SIG-M5 treated with dmso at 0.1 percent for 504 hours (cell line): ENCODE data around the gene SH3YL1.

ENCODE experiments used
- DNase-seq: peaks from one replicate; lab custom pipeline; 2025; ENCODE audit not compliant: unreplicated experiment; lab: John Stamatoyannopoulos, UW

Gene SH3YL1

DNA sequence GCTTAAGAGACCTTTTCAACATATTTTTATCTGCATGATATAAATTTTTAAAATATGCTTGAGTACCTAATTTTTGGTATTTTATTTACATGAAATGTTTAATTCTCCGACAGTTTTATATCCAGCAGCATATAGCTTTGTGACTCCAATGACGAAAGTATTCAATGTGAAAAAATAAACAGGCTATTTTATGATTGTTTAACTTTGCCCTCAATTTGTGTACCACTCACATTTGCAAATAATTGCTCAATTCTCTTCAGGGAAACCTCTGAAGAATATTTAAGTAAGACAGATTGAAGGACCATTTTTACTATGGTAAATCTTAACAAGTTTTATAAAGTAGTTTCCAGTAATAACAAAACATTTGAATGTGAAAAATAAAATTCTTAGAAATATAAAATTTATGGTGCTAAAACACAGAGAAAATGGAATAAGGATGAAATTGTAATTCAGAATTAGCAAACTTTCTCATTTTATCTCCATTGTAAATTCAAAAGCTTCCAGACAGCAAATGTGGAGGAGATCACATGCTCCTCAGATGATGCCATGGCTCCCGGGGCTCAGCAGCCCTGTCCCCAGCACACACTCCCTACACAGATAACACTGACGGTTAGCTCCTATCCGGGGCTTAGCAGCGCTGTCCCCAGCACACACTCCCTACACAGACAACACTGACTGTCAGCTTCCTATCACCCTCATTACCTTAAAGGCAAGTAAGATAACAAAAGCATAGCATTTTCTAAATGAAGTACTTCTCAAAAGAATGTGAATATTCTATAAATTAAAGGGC, 39.7 kb downstream of the SH3YL1 start:
- DNase-seq: no peak

DNA sequence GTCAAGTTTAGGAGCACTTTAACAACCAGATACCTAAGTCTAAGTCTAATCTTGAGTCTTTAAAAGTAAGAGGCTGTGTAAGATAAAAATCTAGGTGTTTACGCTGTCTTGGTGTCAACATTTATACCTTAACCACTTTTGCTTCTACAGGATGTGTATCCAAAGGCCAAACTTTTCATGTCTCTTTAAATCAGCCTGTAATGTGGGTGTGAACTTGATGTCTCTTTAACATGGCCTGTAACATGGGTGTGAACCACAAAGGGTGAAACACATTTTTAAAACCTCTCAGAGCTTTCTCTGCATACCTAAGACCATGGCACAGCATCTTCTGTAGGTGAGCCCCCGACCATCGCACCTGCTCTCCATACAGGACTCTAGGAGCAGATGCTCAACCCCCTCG, 40.4 kb downstream of the SH3YL1 start:
- DNase-seq: no peak

DNA sequence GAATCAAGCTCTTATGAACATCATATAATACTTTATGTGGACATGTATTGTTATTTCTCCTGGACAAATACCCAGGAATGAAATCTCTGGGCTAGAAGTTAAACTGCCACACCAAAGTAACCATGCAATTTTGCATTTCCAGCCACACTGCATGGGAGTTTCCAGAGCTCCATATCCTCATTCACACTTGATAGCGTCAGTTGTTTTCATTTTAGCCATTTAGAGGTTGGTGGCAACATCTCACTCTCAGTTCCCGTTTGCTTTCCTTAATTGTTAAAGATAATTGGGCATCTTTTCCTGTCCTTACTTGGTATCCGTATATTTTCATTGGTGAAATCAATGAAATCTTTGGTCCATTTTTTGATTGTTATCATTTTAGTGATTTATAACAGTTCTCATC, 47.8 kb downstream of the SH3YL1 start:
- DNase-seq: no peak

DNA sequence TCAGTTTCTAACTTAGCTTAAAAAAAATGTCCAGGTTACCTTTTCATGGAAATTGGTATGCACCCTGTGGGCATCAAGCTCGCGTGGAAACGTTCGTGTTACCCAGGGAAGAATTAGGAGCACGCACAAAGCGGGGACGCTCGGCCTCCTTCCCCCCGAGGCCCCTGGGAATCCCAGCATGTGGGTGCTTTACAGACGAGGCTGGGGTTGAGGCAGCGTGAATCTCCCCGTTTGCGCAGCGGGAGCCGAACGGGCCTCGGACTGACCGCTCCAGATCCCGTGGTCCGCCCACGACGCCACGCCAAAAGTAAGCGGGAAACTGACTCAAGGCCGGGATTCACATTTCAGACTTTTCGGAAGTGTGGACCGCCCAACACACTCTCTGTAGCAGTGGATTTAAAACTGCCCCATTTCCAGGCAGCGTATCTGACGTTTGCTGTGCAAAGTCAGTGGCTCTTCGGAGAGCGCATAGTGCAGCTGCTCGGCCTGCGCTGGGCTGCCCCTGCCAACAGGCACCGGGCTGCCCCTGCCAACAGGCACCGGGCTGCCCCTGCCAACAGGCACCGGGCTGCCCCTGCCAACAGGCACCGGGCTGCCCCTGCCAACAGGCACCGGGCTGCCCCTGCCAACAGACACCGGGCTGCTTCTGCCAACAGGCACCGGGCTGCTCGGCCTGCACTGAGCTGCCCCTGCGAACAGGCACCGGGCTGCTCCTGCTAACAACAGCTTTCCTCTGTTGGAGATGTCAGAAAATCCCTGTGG, 49.7 kb downstream of the SH3YL1 start:
- no peak for DNase-seq

DNA sequence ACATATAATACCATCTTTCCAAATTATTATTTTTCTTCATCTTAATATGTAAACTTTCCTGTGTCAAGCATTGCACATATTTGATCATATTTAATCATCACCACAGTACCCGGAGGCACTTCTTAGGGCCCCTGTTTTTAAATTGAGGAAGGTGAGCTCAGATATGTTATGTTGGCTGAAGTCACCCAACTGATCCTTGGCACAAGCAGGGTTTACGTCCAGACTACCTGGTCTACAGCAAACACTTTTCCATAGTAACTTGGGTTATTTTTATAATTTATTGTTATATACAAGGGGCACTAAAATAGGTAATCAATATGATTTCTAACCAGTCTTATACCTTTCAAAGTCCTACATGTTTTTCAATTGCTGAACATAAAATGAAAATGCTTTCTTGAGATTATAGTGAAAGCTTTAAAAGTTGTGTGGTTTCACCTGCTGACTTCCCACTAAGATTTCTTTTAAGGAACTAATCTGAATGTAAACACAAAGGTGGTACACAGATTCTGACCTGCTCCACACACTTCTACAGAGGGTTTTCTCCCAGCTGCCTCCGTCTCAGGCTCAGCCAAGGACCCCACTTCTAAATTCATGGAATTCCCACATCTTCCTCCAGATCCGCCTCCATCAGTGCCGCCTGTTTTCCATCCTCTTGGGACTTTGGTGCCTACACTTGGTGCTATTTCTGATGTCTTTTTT, 52.2 kb downstream of the SH3YL1 start:
- no peak for DNase-seq

DNA sequence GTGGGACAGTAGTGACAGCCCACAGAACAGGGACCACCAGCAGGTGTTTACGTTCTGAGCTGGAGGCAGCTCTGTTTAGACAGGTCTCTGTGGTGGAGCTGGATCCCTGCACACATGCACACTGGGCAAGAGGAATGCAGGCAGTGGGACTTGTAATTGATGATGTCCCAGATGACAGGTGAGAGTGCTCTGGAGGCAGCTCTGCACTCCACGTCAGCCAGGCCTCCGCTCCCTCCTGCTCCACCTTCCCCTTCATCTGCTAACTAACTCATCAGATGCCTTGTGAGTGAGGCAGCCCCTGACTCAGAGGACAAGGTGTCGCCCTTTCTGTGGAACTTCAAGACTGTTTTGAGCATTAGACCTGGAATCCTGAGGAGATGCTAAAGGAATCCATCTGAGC, 53.2 kb downstream of the SH3YL1 start:
- DNase-seq: no peak

DNA sequence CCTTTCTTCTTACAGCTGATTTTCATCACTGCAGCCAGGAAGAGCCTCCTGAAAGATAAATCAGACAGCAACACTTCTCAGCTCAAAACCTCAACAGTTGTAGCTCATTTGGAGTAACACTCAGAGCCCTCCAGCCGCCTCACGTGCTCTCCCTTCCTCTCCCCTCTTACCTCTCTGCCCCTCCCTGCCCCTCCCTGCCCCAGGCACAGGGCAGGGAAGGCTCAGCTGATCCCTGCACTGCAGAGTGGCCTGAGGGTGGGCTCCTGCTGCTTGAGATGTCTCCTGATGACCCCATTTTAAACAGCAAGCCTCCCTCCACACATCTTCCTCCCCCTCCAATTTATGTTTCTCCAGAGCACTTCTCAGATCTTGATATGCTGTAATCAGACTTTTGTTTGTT, 54.4 kb downstream of the SH3YL1 start:
- no peak for DNase-seq

DNA sequence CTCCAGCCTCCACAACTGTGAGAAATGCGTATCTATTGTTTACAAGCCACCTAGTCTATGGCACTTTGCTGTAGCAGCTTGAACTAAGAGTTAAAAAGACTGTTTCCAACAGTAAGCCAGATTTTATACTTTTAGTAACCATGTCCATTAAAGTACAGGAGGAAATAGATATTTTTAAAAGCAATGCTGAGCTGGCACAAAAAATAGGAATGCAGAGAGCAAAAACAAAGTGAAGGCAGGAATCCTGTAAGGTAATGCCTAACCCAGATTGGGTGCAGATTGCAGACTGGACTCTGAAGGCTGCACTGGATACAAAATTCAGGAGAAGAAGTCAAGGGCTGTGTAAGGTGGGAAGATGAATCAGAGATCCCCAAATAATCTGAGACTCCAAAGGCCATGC, 55.5 kb downstream of the SH3YL1 start:
- DNase-seq: no peak

DNA sequence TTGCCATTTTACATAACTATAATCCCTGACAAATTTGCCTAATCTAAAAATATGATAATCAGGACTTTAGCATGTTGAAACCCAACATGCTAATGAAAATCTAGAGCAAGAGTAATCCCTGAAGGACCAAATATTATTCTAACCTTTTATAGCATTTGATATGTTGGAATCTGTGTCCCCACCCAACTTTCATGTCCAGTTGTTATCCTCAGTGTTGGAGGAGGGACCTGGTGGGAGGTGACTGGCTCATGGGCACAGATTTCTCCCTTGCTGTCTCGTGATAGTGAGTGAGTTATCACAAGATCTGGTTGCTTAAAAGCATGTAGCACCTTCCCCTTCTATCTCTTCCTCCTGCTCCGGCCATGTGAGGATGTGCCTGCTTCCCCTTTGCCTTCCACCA, 59.8 kb downstream of the SH3YL1 start:
- DNase-seq: no peak

DNA sequence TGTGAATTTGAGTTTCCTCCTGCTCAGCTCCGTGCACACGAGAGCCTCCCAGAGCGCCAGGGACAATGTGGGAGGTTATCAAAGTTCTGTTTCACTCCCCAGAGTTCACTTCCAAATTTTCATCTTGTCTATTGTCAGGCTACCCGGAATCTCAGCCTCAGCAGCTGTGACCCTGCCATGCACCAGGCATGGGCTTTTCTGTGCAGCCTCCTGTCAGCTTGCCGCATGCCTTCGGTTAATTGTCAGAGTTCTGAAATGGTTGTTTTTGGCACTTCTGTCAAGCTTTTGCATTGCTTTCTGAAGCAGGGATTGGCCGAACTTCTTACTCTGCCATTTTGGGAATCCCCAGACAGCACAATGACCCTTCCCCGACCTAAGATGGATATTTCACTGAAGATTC, 60.4 kb downstream of the SH3YL1 start:
- DNase-seq: no peak

DNA sequence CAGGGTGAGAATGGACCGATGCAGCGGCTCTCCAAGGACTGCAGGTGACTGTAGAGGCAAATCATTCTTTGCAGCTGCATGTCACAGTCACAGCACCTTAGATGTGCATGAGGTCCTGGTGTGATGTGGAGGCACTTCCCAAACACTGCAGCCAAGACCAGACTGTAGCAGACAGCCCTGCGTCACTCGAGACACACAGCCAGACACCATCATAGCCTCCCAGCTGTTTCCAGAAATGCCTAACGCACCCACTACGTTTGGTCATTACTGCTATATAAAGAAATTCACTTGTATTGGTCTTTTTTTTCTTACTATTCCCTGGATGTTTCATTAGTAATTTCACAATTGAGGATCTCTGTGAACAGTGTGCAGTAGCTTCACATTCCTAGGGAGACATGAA, 60.9 kb downstream of the SH3YL1 start:
- no peak for DNase-seq

DNA sequence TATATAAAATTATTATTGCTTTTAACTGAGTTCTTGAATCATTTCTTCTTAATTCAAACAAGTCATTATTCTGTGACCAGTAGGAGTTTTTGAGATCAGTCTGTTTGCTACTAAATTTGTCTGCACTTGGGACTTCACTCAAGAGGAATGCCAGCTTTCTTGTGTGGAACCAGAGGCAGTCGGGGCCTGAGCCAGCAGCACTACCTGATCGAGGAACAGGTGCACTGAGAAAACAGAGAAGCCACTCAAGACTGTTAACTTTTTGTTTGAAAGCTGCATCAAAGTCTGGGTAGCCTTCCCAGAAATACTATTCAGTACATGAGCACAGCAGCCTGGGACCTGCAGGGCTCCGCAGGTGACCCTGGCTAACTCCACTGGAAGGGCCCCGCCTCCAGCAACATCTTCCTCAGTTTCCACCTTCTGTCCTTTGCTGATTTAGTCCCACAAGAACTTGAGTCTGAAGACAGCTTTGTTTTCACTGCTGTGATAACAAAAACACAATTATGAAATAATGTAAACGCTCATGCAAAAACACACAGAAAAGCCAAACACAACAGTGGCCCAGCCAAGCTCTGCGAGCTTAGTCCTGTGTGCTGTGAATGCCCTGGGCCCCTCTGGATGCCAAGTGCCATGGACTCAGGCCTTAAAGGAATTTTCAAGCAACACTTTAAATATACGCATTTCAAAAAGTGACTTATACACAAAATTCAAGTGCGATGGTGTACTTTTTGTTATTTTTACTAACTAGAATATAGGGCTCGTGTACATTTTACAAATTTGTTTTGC, 62.0 kb downstream of the SH3YL1 start:
- DNase-seq: no peak

DNA sequence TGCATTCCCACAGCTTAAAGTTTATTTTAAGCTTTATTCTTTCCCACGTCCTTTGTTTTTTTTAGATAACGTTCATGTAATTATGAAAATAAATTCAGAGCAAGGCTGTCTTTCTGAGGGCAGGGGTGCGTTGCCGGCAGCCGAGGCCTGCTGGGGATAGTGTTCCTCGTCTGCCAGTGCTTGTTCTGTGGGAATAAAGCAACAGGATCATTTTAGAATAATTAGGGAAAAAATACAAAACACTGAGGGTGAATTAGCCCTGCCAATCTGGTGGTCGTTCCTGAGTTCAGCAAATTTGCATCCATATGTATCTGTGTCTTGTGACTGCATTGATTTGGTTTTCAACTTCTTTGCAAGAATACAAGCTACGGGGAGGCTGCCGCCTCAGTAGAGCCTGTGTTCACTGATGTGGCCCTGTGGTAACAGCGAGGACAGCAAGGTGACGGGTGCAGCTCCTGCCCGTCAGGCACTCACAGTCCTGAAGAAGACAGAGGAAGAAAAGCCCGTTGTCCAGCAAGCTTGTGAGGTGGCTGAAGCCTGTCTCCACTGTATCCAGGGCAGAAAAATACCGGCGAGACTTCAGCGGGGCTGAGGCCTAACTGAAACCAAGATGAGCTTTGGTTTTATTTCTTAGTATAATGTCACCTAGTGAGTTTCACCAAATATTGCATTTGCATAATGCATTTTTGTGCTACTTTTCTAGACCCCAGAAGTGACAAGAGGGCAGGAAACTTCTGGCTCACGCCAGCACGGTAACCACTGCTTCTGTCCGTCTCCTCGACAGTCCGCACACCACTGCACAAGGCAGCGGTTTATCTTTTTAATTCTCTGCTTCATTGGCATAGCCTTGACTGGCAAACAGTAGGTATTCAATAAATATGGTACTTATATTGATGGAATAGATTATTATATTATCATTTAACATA, 64.5 kb downstream of the SH3YL1 start:
- DNase-seq: no peak

DNA sequence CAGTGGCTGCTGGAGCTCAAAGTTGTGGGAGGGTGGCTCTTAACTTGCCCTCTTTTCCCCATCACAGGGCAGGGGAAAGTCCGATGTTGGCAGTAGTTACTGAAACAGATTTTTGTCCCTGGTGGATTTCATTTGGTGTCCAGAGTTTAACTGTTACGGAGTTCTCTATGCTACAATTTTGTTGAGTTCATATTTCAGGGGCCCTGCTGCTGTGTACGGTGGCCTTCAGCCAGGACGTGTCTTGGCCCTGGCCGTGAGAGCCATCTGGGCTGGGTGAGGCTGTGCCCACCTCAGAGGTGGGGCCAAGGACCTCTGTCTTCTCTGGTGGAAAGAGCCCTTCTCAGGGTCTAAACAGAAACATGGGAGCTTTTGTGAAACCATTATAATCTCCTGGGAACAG, 67.4 kb downstream of the SH3YL1 start:
- no peak for DNase-seq

DNA sequence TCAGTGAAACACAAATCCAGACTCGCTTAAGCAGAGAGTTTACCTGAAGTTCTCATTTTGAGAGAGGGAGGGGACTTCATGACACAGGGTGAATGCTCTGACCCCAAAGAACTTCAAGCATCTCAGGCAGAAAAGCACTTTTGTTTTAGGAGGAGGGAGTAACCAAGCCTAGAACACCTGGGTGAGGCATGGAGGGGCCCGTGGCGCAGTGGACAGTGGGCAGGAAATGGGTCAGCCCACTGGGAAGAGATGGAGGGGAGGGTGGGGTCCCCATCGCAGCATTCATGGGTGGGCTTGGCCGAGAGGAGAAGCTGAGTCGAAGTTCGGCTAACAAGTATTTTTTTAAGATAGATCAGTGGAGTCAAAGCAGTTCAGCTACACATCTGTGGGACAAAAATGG, 67.9 kb downstream of the SH3YL1 start:
- DNase-seq: no peak

DNA sequence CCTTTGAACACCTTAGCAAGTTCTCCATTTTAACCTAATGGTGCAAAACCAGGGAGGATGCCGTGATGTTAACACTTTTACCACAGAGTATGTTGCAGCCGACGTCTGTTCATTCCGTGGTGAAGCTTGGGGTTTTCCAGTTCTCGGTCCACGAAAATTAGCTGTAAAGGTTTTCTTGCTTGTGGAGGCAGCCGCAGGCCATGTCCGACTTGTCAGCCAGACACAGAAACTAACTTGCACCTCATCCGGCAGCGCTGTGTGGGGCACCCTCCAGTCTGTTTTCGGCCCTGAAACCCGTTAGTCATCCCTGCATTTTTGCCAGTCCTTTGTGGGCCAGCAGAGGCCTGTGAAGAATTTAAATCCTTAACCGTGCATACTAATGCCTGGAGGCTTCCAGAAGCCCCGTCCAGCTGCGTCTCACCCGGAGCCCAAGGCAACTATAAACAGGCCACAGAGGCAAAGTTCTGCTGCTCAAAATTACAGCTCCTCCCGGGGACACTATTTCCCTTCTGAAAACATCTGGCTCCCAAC, 70.6 kb downstream of the SH3YL1 start:
- no peak for DNase-seq

DNA sequence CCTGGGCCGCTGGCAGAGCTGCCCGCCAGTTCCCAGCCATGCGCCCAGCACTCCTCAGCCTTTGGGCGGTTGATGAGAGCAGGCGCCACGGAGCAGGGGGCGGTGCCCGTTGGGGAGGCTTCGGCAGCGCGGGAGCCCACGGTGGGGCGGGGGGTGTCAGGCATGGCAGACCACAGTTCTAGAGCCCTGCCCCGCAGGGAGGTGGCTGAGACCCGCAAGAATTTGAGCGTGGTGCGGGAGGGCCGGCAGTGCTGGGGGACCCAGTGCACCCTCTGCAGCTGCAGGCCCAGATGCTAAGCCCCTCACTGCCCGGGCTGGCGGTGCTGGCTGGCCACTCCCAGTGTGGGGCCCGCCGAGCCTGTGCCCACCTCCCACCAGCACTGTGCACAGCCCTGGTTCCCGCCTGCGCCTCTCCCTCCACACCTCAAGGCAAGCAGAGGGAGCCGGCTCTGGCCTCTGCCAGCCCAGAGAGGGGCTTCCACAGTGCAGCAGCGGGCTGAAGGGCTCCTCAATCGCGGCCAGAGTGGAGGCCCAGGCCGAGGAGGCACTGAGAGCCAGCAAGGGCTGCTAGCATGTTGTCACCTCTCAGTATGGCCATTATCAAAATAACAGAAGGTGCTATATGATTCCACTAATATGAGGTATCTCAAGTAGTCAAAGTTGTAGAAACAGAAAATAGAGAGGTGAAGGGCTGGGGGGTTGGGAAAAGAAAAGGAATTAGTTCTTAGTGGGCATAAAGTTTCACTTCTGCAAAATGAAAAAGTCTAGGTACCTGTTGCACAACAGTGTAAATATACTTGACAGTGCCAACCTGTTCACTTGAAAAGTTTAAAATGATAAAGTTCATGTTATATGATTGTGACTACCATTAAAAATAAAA, 72.3 kb downstream of the SH3YL1 start:
- DNase-seq: peak; percentile 5

DNA sequence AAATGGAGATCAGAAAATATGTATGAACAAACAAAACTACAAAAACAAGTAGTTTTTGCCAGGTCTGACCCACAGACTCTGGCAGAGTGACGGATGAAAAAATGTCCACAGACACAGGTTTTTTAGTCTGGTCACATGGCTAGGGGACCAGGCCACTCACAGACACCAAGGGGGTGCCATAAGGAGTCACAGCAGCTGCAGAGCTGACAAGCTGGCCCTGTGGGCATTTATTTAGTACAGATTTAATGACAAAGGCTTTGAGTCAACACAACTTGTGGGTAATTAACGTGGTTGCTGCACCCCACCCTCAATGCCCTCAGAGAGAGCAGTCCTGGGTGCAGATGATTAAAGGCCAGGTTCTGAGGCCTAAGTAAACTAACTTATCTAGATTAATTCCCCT, 76.0 kb downstream of the SH3YL1 start:
- no peak for DNase-seq

DNA sequence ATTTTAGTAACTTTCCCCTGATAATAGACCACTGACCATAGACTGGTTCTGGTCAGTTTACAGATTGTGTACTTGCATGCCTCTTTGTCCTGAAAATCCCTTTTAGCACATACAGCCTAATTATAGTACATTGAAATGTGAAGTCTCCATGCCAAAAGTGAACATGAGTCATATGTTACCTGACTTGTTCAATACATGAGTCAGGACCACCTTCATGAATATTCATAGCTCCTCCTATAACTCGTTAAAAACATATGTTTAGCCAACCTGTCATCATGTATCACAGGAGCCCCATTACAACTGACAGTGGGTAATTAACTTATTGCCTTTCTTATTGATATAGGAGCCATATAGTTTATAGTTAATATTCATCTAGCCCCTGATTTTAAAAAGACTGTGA, 78.6 kb downstream of the SH3YL1 start:
- DNase-seq: no peak
